Common myeloid progenitor, CD34-positive (primary cell): ENCODE measurements around the gene BEND3.

ENCODE experiments used
- CTCF ChIA-PET: fragments of 350-600 bp; sonication (Branson Sonifier 250); formaldehyde crosslinking; loops from one replicate; lab custom pipeline; 2021; ENCODE audit warnings: antibody characterized with exemption; lab: Charles Lee
- POLR2A ChIA-PET: fragments of 350-600 bp; sonication (Branson Sonifier 250); formaldehyde crosslinking; loops from one replicate; lab custom pipeline; 2021; ENCODE audit warnings: antibody characterized with exemption; lab: Charles Lee
- DNase-seq, 3 donors: peaks; one replicate each; pipeline versions ENCODE4 v3.0.0 to v3.0.0-alpha.2; 2013
- H3K27ac ChIP-seq, 2 experiments: 1 replicate in 1 of 2; 2 replicates in 1 of 2; pipeline ENCODE4 v1.7.0; 2013; ENCODE audit warnings: inconsistent platforms in 2 of 2, low read length in 2 of 2, mild to moderate bottlenecking in 2 of 2, low read depth in 1 of 2, moderate library complexity in 1 of 2; ENCODE audit not compliant: severe bottlenecking in 2 of 2, insufficient read depth in 1 of 2, poor library complexity in 1 of 2
- H3K27me3 ChIP-seq, 5 experiments: replicated peaks in 2 of 5; 1 replicate in 3 of 5; 2 replicates in 2 of 5; pipeline versions ENCODE4 v1.6.1 to v1.7.0; 2013; ENCODE audit warnings: low read length in 4 of 5, mild to moderate bottlenecking in 2 of 5, moderate library complexity in 2 of 5, inconsistent platforms in 1 of 5; ENCODE audit not compliant: insufficient read depth in 5 of 5, control insufficient read depth in 4 of 5
- H3K36me3 ChIP-seq, 4 experiments: 1 replicate in 2 of 4; 2 replicates in 2 of 4; pipeline versions ENCODE4 v1.6.1 to v1.7.0; 2013; ENCODE audit warnings: low read length in 3 of 4, control low read depth in 1 of 4, mild to moderate bottlenecking in 1 of 4; ENCODE audit not compliant: control insufficient read depth in 4 of 4, insufficient read depth in 4 of 4
- H3K4me1 ChIP-seq, 4 experiments: 1 replicate in 3 of 4; 2 replicates in 1 of 4; pipeline versions ENCODE4 v1.6.1 to v1.7.1; 2013; ENCODE audit warnings: low read length in 3 of 4, mild to moderate bottlenecking in 3 of 4, control low read depth in 1 of 4, inconsistent platforms in 1 of 4, moderate library complexity in 1 of 4; ENCODE audit not compliant: control insufficient read depth in 4 of 4, insufficient read depth in 4 of 4; ENCODE audit errors: control extremely low read depth in 1 of 4
- H3K4me3 ChIP-seq, 7 experiments: 1 replicate in 4 of 7; 2 replicates in 3 of 7; pipeline versions ENCODE4 v1.5.1 to v1.7.0; 2013; ENCODE audit warnings: mild to moderate bottlenecking in 7 of 7, low read length in 6 of 7, moderate library complexity in 6 of 7, inconsistent platforms in 2 of 7, low read depth in 2 of 7, control low read depth in 1 of 7; ENCODE audit not compliant: insufficient read depth in 4 of 7, control insufficient read depth in 1 of 7; ENCODE audit errors: extremely low read depth in 1 of 7
- H3K9me3 ChIP-seq, 5 experiments: 1 replicate in 4 of 5; 2 replicates in 1 of 5; pipeline versions ENCODE4 v1.6.1 to v1.7.1; 2013; ENCODE audit warnings: low read length in 4 of 5, mild to moderate bottlenecking in 2 of 5, inconsistent platforms in 1 of 5, low read depth in 1 of 5, moderate library complexity in 1 of 5; ENCODE audit not compliant: control insufficient read depth in 4 of 5, insufficient read depth in 2 of 5; ENCODE audit errors: control extremely low read depth in 1 of 5
- WGBS: methylation state at CpG from one replicate; pipeline ENCODE4 v1.1.5; 2013; ENCODE audit not compliant: insufficient coverage; 5-methylcytosine and 5-hydroxymethylcytosine counted together

The BEND3 gene

DNA sequence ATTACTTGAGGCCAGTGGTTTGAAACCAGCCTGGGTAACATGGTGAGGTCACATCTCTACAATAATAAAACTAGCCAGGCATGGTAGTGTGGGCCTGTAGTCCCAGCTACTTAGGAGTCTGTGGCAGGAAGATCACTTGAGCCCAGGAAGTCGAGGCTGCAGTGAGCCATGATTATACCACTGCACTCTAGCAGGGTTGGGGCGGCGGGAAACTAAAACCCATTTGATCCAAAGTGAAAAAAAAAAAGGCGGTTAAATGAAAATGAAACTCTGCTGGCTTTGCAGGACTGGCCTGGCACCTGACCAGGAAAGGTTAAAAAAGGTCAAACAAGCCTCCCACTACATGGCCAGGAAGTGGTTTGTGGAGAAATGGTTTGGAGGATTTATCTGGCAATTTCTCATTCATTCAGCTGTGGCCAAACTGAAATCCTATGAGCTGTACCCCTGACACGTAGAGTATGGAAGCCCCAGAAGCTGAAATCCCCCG lies 50.7 kb downstream of the BEND3 start:
- peaks cover 0 to 14% (median 0%) of the 10 kb centered on the region in 4 experiments for H3K36me3 ChIP-seq

DNA sequence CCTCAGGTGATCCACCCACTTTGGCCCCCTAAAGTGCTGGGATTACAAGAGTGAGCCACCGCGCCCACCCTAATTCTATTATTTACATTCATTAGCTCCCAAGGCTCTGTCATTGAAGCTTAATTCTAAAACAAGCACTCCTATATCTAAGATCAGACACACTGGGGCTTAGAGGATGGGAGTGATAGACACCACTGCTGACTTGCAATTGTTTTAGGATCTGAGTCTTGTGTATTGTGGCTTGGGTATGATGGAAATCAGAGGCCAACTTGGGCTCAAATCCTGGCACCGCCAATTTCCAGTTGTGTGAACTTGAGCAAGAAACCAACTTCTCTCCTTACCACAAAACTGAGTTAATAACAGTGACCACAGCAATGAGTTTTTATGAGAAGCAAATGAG lies 52.6 kb downstream of the BEND3 start:
- POLR2A ChIA-PET = interaction anchor here (0.5 to 0.6 kb wide), 2 partner anchors 526 to 1734 kb away, joined by 3 read pairs; no protein-coding TSS in a partner anchor
- no peak overlapping the region for H3K4me3 ChIP-seq
- DNase-seq = no peak
- no CpG with 5 or more reads among the region's 3 CpGs for WGBS
- no peak overlapping the region for H3K27ac ChIP-seq
- H3K36me3 ChIP-seq = no peaks in the 10 kb centered on the region
- CTCF ChIA-PET = no interaction called here
- peaks cover 11 to 28% (median 26%) of the 10 kb centered on the region in 4 experiments for H3K4me1 ChIP-seq
- H3K27me3 ChIP-seq = peaks cover 0 to 13% (median 2%) of the 10 kb centered on the region in 5 experiments
- H3K9me3 ChIP-seq = no peaks in the 10 kb centered on the region

More for the DNA sequence above, 50.7 kb downstream of the BEND3 start:
- Histone ChIP-seq H3K4me3 (peak overlapping the region in 4 of 7 experiments; percentile 6 to 61 (median 26)), H3K27ac (no peak overlapping the region), H3K4me1 (peaks cover 11 to 28% (median 26%) of the 10 kb centered on the region in 4 experiments), H3K27me3 (peaks cover 0 to 10% (median 0%) of the 10 kb centered on the region in 5 experiments), H3K9me3 (no peaks in the 10 kb centered on the region)
- POLR2A ChIA-PET = no interaction called here
- WGBS = 0% methylated on average over 1 of the region's 6 CpGs
- CTCF ChIA-PET = interaction anchor here (1.1 kb wide), 1 partner anchor 9 kb away, joined by 3 read pairs; no protein-coding TSS in a partner anchor
- DNase-seq = peak; percentile 46 to 76 (median 73)

DNA sequence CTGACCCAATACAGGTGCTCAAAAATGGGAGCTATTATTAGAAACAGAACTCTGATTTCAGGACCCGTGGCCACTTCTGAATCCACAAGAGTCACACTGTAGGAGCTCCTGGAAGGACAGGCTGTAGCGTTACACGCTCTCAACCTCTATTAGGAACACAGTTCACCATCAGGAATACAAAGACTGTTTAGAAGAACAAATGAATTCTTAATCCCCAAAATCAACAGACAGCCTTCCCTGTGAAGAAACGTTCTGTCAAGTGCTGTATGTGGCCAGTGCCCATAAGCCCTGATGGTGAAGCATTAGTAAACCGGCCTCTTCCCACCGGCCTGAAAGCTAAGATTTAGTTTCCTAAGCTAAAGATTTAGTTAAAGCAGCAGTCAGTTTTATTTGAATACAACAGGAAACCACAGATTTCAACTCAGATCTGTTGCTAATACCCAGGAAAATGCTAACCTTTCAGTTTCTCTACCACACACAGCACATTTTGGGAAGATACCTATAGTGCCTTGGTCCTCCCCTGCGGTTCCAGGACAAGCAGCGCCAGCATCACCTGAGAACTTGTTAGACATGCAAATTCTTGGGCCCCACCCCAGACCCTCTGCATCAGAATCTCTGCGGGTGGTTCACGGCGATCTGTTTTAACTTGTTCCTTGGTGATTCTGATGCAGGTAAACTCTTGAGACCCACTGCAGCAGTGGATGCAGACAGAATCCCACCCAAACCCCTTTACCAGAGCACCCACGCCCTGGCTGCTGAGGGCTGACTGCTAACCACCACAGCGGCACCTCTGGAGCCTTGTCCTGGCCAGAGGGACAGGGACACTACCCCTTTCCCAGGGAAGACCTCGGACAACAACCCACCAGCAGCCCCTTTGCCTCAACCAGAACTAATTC lies 53.9 kb downstream of the BEND3 start:
- Histone ChIP-seq H3K27ac (no peak overlapping the region), H3K27me3 (peaks cover 0 to 13% (median 2%) of the 10 kb centered on the region in 5 experiments), H3K36me3 (no peaks in the 10 kb centered on the region), H3K9me3 (no peaks in the 10 kb centered on the region), H3K4me3 (peak overlapping the region in 5 of 7 experiments; percentile 23 to 69 (median 44)), H3K4me1 (peaks cover 11 to 28% (median 26%) of the 10 kb centered on the region in 4 experiments)
- 6% methylated on average over 12 of the region's 14 CpGs for WGBS
- ChIA-PET POLR2A (no interaction called here), CTCF (interaction anchor here (0.7 kb wide), 1 partner anchor 28 kb away, joined by 3 read pairs; no protein-coding TSS in a partner anchor)
- DNase-seq = peak in 2 of 3 donors; percentile 43 to 54

DNA sequence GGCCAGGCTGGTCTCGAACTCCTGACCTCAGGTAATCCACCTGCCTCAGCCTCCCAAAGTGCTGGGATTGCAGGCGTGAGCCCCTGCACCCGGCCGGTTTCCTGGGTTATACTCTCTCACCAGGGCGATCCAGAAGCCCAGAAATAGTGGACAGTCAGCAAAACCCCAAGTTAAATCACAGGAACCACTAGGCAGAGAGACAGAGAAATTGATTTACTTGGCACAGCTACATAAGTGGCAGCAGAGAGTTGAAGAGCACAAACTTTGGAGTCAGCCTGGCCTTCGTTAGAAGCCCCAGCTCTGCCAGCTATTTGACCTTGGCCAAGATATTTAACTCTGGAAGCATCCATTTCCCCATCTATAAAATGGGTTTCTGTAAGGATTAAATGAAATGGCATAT lies 54.6 kb downstream of the BEND3 start:
- no peak overlapping the region for H3K4me3 ChIP-seq
- H3K36me3 ChIP-seq = no peaks in the 10 kb centered on the region
- no peak for DNase-seq
- POLR2A ChIA-PET = no interaction called here
- no peak overlapping the region for H3K27ac ChIP-seq
- CTCF ChIA-PET = interaction anchor here (0.7 kb wide), 1 partner anchor 27 kb away, joined by 3 read pairs; no protein-coding TSS in a partner anchor
- H3K4me1 ChIP-seq = peaks cover 11 to 28% (median 26%) of the 10 kb centered on the region in 4 experiments
- peaks cover 0 to 13% (median 2%) of the 10 kb centered on the region in 5 experiments for H3K27me3 ChIP-seq
- H3K9me3 ChIP-seq = no peaks in the 10 kb centered on the region
- WGBS = 87% methylated on average over 5 of the region's 6 CpGs

DNA sequence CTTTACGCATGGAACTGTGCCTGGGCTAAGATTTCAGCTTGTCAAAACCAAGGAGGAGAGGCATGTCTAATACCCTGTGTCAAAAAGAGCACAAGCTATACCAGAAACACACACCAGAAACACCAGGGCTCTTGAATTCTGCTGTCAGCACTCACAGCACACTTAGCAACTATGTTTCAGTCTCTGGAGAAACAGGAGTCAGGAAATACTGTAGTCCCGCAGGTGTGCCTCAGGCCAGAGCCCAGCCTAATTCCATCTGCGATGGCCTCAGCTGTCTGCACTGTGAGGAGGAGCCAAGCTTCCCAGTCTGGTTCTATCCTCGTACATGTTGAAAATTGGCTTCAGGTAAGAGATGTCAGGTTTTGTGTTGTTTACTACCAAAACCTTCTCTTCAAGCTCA lies 55.7 kb downstream of the BEND3 start:
- POLR2A ChIA-PET = no interaction called here
- no peak overlapping the region for H3K27ac ChIP-seq
- WGBS = 96% methylated on average over 3 of the region's 4 CpGs
- no peak for DNase-seq
- no peaks in the 10 kb centered on the region for H3K9me3 ChIP-seq
- no peaks in the 10 kb centered on the region for H3K36me3 ChIP-seq
- CTCF ChIA-PET = interaction anchor here (0.7 to 0.9 kb wide), 3 partner anchors 10 to 76 kb away, joined by 3 to 4 read pairs (median 3); no protein-coding TSS in a partner anchor
- H3K4me1 ChIP-seq = peaks cover 11 to 17% (median 16%) of the 10 kb centered on the region in 4 experiments
- no peak overlapping the region for H3K4me3 ChIP-seq
- peaks cover 0 to 13% (median 2%) of the 10 kb centered on the region in 5 experiments for H3K27me3 ChIP-seq

DNA sequence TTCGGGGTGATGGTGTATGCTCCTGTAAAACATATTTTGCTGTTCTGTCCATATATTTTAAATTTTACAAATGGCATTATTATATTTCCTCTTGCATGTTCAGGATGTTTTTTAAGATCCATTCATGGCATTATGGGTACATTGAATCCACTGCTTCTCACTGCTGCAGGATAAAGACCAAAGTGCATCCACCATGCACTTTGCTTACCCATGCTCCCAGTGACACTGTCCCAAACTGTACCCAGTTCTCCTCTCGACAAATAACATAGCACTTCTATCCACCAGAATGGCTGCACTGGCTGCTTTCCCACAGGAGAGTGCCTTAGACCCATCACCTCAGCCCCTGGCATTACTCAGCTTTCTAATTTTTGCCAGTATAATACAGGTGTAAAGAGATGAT lies 57.6 kb downstream of the BEND3 start:
- Histone ChIP-seq H3K4me3 (no peak overlapping the region), H3K27ac (no peak overlapping the region), H3K36me3 (no peaks in the 10 kb centered on the region), H3K4me1 (peaks cover 11 to 14% (median 12%) of the 10 kb centered on the region in 4 experiments), H3K9me3 (no peaks in the 10 kb centered on the region), H3K27me3 (peaks cover 0 to 9% (median 2%) of the 10 kb centered on the region in 5 experiments)
- WGBS = 86% methylated on average over 1 of the region's 2 CpGs
- POLR2A ChIA-PET = no interaction called here
- DNase-seq = no peak
- CTCF ChIA-PET = no interaction called here
